NCI-H1417 (cell line): Measurements from ENCODE around the gene PRR22.
"Not testable (repeated sequence)": the region's sequence is repeated elsewhere in the genome, so short reads cannot be mapped to it uniquely, and the experiment has no call there.

Experiments used
- DNase-seq, 3 experiments: peaks; one replicate each; lab custom pipeline; 2025; lab: John Stamatoyannopoulos, UW

PRR22 gene

GRCh38 chr19:5749505-5749904 is 35.0 kb downstream of the PRR22 start:
- DNase-seq = no peak

DNA sequence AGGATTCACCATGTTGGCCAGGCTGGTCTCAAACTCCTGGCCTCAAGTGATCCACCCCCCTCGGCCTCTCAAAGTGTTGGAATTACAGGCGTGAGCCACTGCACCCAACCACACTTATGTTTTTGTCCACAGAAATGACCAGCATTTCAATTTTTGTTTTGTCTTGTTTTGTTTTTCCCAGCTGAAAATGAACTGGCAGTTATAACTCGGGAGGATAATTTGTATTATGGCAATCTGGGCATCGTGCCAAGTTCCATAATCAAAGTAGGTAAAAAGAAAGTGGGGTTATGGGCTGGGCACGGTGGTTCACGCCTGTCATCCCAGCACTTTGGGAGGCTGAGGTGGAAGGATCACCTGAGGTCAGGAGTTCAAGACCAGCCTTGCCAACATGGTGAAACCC is 35.6 kb downstream of the PRR22 start:
- DNase-seq = peak in 2 of 3 experiments; percentile 30 to 79

DNA sequence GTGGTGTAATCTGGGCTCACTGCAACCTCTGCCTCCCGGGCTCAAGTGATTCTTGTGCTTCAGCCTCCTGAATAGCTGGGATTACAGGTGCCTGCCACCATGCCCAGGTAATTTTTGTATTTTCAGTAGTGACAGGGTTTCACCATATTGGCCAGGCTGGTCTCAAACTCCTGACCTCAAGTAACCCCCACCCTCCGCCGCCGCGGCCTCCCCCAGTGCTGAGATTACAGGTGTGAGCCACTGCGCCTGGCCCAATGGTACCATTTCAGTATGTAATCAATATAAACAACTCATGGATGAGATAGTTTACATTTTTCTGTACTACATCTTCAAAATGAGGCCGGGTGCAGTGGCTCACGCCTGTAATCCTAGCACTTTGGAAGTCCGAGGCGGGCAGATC is 39.5 kb downstream of the PRR22 start:
- not testable (repeated sequence) for DNase-seq

- no peak for DNase-seq
These were observed 40.9 kb downstream of the PRR22 start for GRCh38 chr19:5743630-5744029.

DNA sequence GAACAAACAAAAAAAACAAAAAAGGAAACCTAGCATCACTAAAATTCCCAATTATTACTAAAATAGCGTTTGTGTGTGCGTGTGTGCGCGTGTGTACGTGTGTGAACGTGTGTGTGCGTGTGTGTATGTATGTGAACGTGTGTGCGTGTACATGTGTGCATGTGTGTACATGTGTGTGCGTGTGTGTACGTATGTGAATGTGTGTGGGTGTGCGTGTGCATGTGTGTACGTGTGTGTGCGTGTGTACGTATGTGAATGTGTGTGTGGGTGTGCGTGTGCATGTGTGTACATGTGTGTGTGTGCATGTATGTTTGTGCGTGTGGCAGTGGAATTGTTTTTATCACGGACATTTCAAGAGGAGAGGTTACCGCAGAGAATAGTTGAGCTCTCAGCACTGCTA is 42.5 kb downstream of the PRR22 start:
- no peak for DNase-seq

DNA sequence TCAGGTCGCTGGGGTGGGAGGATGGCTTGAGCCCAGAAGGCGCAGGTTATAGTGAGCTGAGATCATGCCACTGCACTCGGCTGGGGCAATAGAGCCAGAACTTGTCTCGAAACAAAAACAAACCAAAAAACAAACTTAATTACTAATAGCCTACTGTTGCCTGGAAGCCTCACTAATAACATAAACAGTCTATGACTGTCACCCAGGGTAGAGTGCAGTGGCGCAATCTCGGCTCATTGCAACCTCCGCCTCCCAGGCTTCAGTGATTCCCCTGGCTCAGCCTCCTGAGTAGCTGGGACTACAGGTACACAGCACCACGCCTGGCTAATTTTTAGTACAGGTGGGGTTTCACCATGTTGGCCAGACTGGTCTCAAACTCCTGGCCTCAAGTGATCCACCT is 46.1 kb downstream of the PRR22 start:
- no peak for DNase-seq

GRCh38 chr19:5733172-5733571 is 51.4 kb downstream of the PRR22 start:
- not testable (repeated sequence) for DNase-seq
